ENCODE results near the gene NLRP8.
"Not testable (repeated sequence)": the region's sequence is repeated elsewhere in the genome, so short reads cannot be mapped to it uniquely, and the experiment has no call there.

Gene NLRP8

DNA sequence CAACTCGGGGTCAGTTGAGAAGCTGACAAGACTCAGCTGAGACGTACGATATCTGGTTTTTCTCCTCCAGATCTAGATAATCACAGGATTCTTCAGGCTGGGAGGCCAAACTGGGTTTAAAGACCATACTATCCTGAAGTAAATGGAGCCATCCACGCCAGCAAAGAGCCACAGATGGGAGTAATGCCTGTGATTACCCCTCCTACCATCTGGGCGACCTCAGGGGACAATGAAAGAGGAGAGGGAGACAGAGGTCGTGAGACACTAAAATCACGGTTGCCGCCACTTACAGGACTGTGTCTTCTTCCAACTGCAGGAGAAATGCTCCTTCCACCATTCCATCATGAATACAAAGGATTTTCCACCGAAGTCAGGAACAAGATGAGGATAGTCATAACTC is 12.4 kb upstream of the NLRP8 start:
- no peak overlapping the region for H3K27ac ChIP-seq
- TF ChIP-seq, protein P1, sequence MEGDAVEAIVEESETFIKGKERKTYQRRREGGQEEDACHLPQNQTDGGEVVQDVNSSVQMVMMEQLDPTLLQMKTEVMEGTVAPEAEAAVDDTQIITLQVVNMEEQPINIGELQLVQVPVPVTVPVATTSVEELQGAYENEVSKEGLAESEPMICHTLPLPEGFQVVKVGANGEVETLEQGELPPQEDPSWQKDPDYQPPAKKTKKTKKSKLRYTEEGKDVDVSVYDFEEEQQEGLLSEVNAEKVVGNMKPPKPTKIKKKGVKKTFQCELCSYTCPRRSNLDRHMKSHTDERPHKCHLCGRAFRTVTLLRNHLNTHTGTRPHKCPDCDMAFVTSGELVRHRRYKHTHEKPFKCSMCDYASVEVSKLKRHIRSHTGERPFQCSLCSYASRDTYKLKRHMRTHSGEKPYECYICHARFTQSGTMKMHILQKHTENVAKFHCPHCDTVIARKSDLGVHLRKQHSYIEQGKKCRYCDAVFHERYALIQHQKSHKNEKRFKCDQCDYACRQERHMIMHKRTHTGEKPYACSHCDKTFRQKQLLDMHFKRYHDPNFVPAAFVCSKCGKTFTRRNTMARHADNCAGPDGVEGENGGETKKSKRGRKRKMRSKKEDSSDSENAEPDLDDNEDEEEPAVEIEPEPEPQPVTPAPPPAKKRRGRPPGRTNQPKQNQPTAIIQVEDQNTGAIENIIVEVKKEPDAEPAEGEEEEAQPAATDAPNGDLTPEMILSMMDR (IDR thresholded peaks at IDR 0.05): no peak
- no peak for TF ChIP-seq ZFX (IDR thresholded peaks at IDR 0.05; ENCODE audit: borderline replicate concordance)

DNA sequence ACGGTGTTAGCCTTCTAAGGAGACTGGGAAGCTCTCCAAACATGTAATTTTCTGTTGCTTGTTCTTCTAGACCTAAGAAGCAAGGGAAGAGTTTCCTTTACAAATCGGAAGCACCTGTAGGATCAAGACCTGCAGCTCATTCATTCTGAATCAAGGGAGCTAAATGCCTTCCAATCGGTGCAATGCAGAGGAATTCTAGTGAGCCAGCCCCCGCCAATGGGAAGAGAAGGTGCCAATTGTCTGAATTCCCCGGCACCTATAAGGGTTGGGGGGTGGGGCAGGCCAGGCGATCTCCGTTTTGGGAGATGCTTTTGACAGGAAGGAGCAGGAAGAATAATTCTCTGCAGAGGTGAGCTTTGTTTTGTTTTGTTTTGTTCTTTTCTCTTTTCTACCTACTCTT is 8.4 kb upstream of the NLRP8 start:
- TF ChIP-seq, protein P1 (IDR thresholded peaks at IDR 0.05): no peak
- TF ChIP-seq ZFX (IDR thresholded peaks at IDR 0.05; ENCODE audit: borderline replicate concordance): no peak
- H3K27ac ChIP-seq: no peak overlapping the region

DNA sequence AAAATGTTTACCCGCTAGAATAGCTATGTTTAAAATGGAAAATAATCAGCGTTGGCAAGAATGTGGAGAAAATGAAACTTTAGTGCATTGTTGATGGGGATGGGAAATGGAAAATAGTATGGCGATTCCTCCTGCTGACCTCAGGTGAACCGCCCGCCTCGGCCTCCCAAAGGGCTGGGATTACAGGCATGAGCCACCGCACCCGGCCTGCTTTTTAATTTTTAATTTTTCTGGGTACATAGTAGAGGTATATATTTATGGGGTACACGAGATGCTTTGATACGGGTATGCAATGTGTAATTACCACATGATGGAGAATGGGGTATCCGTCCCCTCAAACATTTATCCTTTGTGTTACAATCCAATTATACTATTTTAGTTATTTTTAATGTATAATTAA is 7.3 kb upstream of the NLRP8 start:
- TF ChIP-seq, protein P1 (IDR thresholded peaks at IDR 0.05): no peak
- no peak overlapping the region for H3K27ac ChIP-seq

DNA sequence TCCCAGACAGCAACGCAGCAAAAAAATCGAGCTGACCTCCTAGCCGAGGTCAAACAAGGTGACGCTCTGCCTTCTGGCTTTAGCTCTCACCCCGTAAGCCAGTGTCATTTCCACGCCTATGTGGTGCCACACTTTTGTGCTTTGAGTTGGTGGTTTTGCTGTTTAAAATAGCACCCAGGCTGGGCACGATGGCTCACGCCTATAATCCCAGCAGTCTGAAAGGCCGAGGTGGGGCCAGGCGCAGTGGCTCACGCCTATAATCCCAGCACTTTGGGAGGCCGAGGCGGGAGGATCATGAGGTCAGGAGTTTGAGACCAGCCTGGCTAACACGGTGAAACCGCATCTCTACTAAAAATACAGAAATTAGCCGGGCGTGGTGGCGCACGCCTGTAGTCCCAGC is 2.9 kb downstream of the NLRP8 start:
- H3K27ac ChIP-seq: not testable (repeated sequence)

DNA sequence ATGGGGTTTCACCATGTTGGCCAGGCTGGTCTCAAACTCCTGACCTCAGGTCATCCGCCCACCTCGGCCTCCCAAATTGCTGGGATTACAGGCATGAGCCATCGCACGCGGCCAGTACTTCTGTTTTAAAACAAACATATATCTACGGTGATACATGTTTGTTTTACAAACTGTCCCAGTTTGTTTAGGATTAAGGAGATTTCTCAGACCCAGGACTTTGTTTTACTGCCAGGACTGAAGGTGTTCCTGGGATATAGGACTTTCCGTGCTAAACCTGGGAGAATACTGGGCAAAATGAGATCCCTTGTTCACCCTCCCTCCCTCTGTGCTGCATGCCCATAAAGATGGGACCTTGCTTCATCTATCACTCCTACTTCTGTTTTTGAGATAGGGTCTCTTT is 8.8 kb downstream of the NLRP8 start:
- no peak for TF ChIP-seq ZFX (IDR thresholded peaks at IDR 0.05; ENCODE audit: borderline replicate concordance)
- TF ChIP-seq, protein P1 (IDR thresholded peaks at IDR 0.05): no peak
- H3K27ac ChIP-seq: no peak overlapping the region

DNA sequence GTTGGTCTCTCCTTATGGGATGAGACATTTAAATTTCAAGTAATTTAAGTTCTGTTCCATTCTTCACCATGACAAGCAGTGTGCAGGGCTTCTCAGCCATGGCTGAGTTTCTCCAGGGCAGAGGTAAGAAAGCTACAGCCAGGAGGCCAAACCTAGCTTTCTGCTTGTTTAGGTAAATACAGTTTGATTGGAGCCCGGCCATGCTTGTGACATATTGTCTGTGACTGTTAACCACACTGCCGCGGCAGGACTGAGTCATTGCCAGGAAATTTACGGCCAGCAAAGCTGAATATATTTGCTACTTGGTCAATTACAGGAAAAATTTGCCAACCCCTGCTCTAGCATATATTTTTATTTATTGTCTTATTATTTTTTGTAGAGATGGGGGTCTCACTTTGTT is 10.7 kb downstream of the NLRP8 start:
- TF ChIP-seq, protein P1 (IDR thresholded peaks at IDR 0.05): no peak
- H3K27ac ChIP-seq: no peak overlapping the region

DNA sequence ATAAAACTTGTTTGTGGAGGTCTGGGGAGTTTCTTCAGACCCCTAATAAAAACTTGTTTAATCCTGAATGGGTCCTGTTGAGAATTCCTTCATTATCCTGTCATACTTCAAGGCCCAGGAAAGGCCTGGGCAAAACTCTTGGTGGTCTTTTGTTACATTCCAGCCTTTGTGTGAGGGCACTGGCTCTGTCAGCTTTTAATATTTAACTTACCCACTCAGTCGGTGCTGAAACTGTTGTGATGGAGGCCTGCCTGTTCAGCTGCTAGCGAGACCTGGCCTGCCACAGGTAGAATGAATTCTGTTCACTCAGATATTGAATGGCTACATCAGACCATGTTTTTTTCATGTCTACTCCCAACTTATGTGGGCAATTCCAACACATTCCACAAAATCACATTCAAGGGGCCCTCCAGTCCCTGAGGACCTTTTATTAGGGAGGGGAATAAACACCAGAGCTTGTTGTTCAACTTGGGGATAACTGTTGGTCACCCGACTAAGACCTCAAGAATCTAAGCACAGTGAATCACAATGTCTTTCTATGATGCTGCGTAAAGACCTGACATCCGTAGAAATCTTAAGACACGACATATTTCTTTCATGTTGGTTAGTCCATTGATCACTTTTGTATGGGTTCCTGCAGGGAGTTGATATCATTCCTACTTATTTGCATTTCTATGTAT is 12.5 kb downstream of the NLRP8 start:
- TF ChIP-seq, protein P1 (IDR thresholded peaks at IDR 0.05): no peak
- no peak for TF ChIP-seq ZFX (IDR thresholded peaks at IDR 0.05; ENCODE audit: borderline replicate concordance)
- H3K27ac ChIP-seq: no peak overlapping the region

DNA sequence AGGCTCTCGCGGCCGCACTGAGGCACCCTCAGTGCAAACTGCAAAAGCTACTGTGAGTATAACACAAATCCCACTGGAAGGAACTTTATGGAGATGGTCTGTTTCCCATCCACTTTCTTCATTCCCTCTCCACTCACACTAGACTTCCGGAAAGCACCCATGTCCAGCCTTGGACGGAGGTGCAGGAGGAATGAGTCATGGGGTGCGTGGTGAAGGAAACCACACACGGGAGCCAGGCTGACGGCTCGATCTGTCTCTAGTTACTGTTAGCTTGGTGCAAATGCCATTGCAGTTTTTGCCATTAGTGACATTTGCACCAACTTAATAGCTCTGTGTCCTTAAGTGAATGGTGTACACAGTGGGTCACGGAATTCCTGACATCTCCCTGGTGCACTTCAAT is 14.6 kb downstream of the NLRP8 start:
- H3K27ac ChIP-seq: no peak overlapping the region
- no peak for TF ChIP-seq ZFX (IDR thresholded peaks at IDR 0.05; ENCODE audit: borderline replicate concordance)
- TF ChIP-seq, protein P1 (IDR thresholded peaks at IDR 0.05): no peak

Measured in 22Rv1 (cell line).